GM21825 (cell line): Measurements from ENCODE around the gene FUNDC1.

Experiments
- ATAC-seq: cut with Tn5 transposase; IDR thresholded peaks from one replicate; pipeline ENCODE4 v1.9.1; 2021; ENCODE audit warnings: mild to moderate bottlenecking, moderate library complexity; ENCODE audit not compliant: unreplicated experiment

Gene FUNDC1

DNA sequence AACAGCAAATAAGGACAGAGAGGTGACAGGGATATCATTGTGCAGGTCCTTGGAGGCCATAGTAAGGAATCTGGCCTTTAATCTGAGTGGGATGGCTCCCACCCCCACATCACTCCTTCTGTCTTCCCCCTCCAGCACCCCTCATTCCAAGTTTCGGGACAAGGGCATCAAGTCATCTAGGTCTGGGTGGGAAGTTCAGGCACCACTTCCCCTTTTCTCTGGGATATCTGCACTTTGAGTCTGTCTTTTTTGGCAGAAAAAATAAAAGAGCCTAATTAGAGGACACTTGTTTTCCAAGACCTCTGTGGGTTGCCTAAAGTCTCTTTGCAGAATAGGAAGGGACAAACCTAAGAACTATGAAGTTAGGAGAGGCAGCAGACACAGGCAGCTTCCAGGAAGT lies 60.1 kb downstream of the FUNDC1 start:
- no peak for ATAC-seq

DNA sequence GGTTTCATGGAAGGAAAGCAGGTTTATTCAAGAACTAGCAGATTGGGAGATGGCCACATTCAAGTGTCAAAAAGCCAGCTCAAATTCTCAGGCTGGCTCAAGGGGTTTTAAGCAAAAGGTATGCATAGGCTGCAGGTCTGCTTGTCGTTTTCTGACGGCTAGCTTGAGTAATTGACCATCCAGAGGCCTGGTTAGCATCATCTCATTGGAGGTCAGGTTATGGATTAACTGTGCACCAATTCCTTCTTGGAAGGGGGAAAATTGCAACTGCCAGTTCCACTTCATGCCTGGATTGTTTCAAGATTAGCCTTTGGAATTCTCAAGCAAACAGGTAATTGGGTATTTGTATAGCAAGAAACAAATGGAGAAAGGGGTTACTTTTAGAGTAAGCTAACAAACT lies 62.1 kb downstream of the FUNDC1 start:
- no peak for ATAC-seq

DNA sequence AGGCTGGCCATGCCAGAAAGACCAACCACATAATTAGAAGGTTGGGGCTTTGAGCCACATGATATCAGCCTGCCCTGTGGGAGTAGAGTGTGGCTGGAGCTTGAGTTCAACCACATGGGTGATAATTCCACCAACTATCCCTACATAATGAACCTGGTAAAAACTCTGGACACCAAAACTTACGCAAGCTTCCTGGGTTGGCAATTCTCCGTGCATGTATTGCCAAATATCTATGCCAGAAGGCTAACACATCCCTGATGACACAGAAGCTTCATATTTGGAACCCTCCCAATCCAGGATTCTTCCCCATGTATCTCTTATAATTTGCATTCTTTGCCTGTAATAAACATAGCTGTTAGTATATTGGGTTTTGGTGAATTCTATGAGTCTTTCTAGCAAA lies 68.2 kb downstream of the FUNDC1 start:
- no peak for ATAC-seq
